K562 (cell line): ENCODE data around the gene SEZ6. TPM values are rescaled to one million over a fixed set of nuclear protein-coding genes. Genes with fewer than 3 reads are reported as not detected.

Experiments used
- ATAC-seq: fragments of 200-7000 bp; cut with Tn5 transposase; 3 replicates; pipeline ENCODE4 v1.9.1; 2020; ENCODE audit warnings: moderate library complexity
- BruUV-seq: library from RNA; stranded (reverse); fragments of 400-500 nt; replicated peaks from 2 replicates; lab custom pipeline; 2021; lab: Mats Ljungman, UMichigan
- CTCF ChIA-PET: fragments of 300-600 bp; formaldehyde crosslinking; extraction: SDS; loops from one replicate; lab custom pipeline; 2021; ENCODE audit warnings: low intra/inter-chr PET ratio; lab: Yijun Ruan, JAX
- POLR2A ChIA-PET: fragments of 300-600, 350-650 bp; sonication (Branson Sonifier 250); formaldehyde crosslinking; extraction: SDS; loops from one replicate; lab custom pipeline; 2021; ENCODE audit warnings: antibody characterized with exemption, inconsistent platforms; lab: Yijun Ruan, JAX
- DNase-seq, 4 experiments: peaks; one replicate each; pipeline versions ENCODE4 v3.0.0 to v3.0.0-alpha.2; 2011 to 2018; ENCODE audit warnings: low spot score in 3 of 4, mixed read lengths in 3 of 4; ENCODE audit errors: extremely low read depth in 1 of 4
- FAIRE-seq: peaks from 2 replicates; lab custom pipeline; 2011; peaks lifted over from hg19 to GRCh38; lab: Jason Lieb, UNC
- H2AFZ ChIP-seq: 2 replicates; pipeline ENCODE4 v1.6.0; 2011; ENCODE audit warnings: low read depth, low read length, control low read depth, inconsistent platforms
- H3K27ac ChIP-seq: fragments of 200-600 bp; 3 replicates; pipeline ENCODE4 v1.8.0; 2011; ENCODE audit warnings: low read depth, mild to moderate bottlenecking, control low read depth, inconsistent platforms, low read length, moderate library complexity, mixed read lengths; ENCODE audit errors: extremely low read depth
- H3K27me3 ChIP-seq, 2 experiments: fragments of 300-600 bp in 1 of 2; 2 replicates in 1 of 2; 3 replicates in 1 of 2; pipeline versions ENCODE4 v1.6.0 to v1.8.0; 2011; ENCODE audit warnings: inconsistent platforms in 2 of 2, low read length in 2 of 2, mild to moderate bottlenecking in 1 of 2, mixed read lengths in 1 of 2, moderate library complexity in 1 of 2; ENCODE audit not compliant: control insufficient read depth in 2 of 2, insufficient read depth in 2 of 2
- H3K36me3 ChIP-seq: fragments of 300-600 bp; 3 replicates; pipeline ENCODE4 v1.8.0; 2011; ENCODE audit warnings: mild to moderate bottlenecking, low read length, inconsistent platforms; ENCODE audit not compliant: control insufficient read depth, insufficient read depth
- H3K4me1 ChIP-seq, 2 experiments: fragments of 200-600 bp in 1 of 2; replicated peaks in 1 of 2; 2 replicates in 1 of 2; 3 replicates in 1 of 2; pipeline versions ENCODE4 v1.5.1 to v1.8.0; 2011; ENCODE audit warnings: inconsistent platforms in 2 of 2, low read length in 2 of 2, mild to moderate bottlenecking in 1 of 2, mixed read lengths in 1 of 2, moderate library complexity in 1 of 2; ENCODE audit not compliant: control insufficient read depth in 2 of 2, insufficient read depth in 2 of 2
- H3K4me2 ChIP-seq: 2 replicates; pipeline ENCODE4 v1.6.1; 2011; ENCODE audit warnings: low read length, control low read depth, inconsistent platforms, mixed read lengths; ENCODE audit not compliant: insufficient read depth
- H3K4me3 ChIP-seq: fragments of 200-600 bp; sonication (generic), shearing (Covaris generic); 2 replicates; pipeline ENCODE4 v1.5.1; 2016; ENCODE audit warnings: control low read depth, inconsistent platforms
- H3K79me2 ChIP-seq: fragments of 200-600 bp; 3 replicates; pipeline ENCODE4 v1.8.0; 2011; ENCODE audit warnings: low read length, inconsistent platforms; ENCODE audit not compliant: control insufficient read depth, insufficient read depth
- H3K9ac ChIP-seq, 2 experiments: 2 replicates each; pipeline versions ENCODE4 v1.6.0 to v1.6.1; 2011; ENCODE audit warnings: low read depth in 2 of 2, low read length in 2 of 2, control low read depth in 1 of 2, inconsistent platforms in 1 of 2, mild to moderate bottlenecking in 1 of 2, mixed read lengths in 1 of 2; ENCODE audit not compliant: insufficient read depth in 1 of 2
- H3K9me1 ChIP-seq: one replicate; pipeline ENCODE4 v1.6.0; 2011; ENCODE audit warnings: inconsistent platforms, mild to moderate bottlenecking, low read length, moderate library complexity; ENCODE audit not compliant: control insufficient read depth, insufficient read depth
- H3K9me3 ChIP-seq: replicated peaks from 2 replicates; pipeline ENCODE4 v1.5.1; 2011; ENCODE audit warnings: low read depth, low read length, inconsistent platforms; ENCODE audit not compliant: control insufficient read depth, insufficient read depth
- H4K20me1 ChIP-seq: replicated peaks from 2 replicates; pipeline ENCODE4 v1.6.1; 2011; ENCODE audit warnings: low read length, inconsistent platforms, mixed read lengths; ENCODE audit not compliant: control insufficient read depth, insufficient read depth
- BCOR ChIP-seq: fragments of 450-650 bp; IDR thresholded peaks from 2 replicates; pipeline ENCODE4 v1.6.1; 2016
- HIVEP1 ChIP-seq: fragments of 250-450 bp; sonication (Bioruptor Pico); IDR thresholded peaks from 2 replicates; pipeline ENCODE4 v1.4.0; 2020; ENCODE audit warnings: mild to moderate bottlenecking
- KDM1A ChIP-seq, 2 experiments: fragments of 450-650 bp; IDR thresholded peaks; 2 replicates each; pipeline ENCODE4 v1.6.1; 2016; ENCODE audit warnings: mild to moderate bottlenecking in 2 of 2
- MTA3 ChIP-seq: fragments of 450-650 bp; formaldehyde crosslinking; IDR thresholded peaks from 2 replicates; pipeline ENCODE4 v1.6.1; 2017; ENCODE audit warnings: mild to moderate bottlenecking, borderline replicate concordance
- NCOR1 ChIP-seq: fragments of 450-650 bp; IDR thresholded peaks from 2 replicates; pipeline ENCODE4 v1.6.1; 2016; ENCODE audit warnings: mild to moderate bottlenecking, moderate library complexity
- NFIC ChIP-seq: fragments of 450-650 bp; IDR thresholded peaks from 2 replicates; pipeline ENCODE4 v1.6.1; 2017; ENCODE audit warnings: mild to moderate bottlenecking, inconsistent platforms
- RBM25 ChIP-seq: fragments of 200-400 bp; formaldehyde crosslinking; IDR thresholded peaks from 2 replicates; pipeline ENCODE4 v1.6.1; 2018; ENCODE audit warnings: low read length, low read depth, moderate library complexity; ENCODE audit not compliant: severe bottlenecking
- SRSF9 ChIP-seq: fragments of 200-400 bp; formaldehyde crosslinking; IDR thresholded peaks from 2 replicates; pipeline ENCODE4 v1.6.1; 2017; ENCODE audit warnings: low read depth, low read length, borderline replicate concordance
- TFE3 ChIP-seq: fragments of 450-650 bp; formaldehyde crosslinking; IDR thresholded peaks from 2 replicates; pipeline ENCODE4 v1.4.0; 2020; ENCODE audit warnings: mild to moderate bottlenecking, mixed read lengths
- UBTF ChIP-seq, 2 experiments: IDR thresholded peaks; 2 replicates each; pipeline ENCODE4 v1.6.1; 2012; ENCODE audit warnings: improper control_type of control experiment in 2 of 2, low read depth in 2 of 2, low read length in 2 of 2, borderline replicate concordance in 1 of 2
- ZNF280B ChIP-seq: fragments of 250-450 bp; sonication (Bioruptor Pico); IDR thresholded peaks from 2 replicates; pipeline ENCODE4 v1.5.1; 2021; ENCODE audit warnings: mild to moderate bottlenecking
- WGBS: fragments of 100-300 bp; shearing (Covaris generic); methylation state at CpG from one replicate; pipeline ENCODE4 v1.1.6; 2016; ENCODE audit warnings: low coverage, mixed read lengths; ENCODE audit not compliant: insufficient coverage; ENCODE audit errors: missing lambda C conversion rate; 5-methylcytosine and 5-hydroxymethylcytosine counted together
- in situ Hi-C: fragments of 300-500 bp; cut with MboI; formaldehyde crosslinking; loops from 4 replicates; pipeline ENCODE4 v1.15.0; 2018; ENCODE audit warnings: inconsistent platforms, mixed read lengths
- intact Hi-C: fragments of 100-400 bp; cut with micrococcal nuclease; formaldehyde crosslinking; loops from 2 replicates; pipeline ENCODE4 v1.14.2; 2022
- polyA plus RNA-seq, 8 experiments: library from polyadenylated mRNA; depleted of rRNA in 4 of 8; stranded (reverse) in 5 of 8; unstranded in 3 of 8; fragments of >200 nt; fragmentation: Nextera tagmentation in 2 of 8; fragmentation: Illumina TruSeq in 1 of 8; extraction: Ambion mirVana in 2 of 8; extraction: Trizol in 1 of 8; gene quantifications; 2 replicates each; pipeline versions ENCODE4 v1.2.1 to v1.2.3, GENCODE V29; 2011 to 2014; ENCODE audit warnings: inconsistent platforms in 1 of 8, missing spikeins in 1 of 8
- total RNA-seq, 7 experiments: library from RNA; depleted of rRNA in 6 of 7; stranded (reverse); fragments of >200 nt in 6 of 7; fragmentation: Illumina TruSeq in 2 of 7; extraction: Trizol in 2 of 7; gene quantifications; 2 replicates each; pipeline versions ENCODE4 v1.2.1 to v1.2.3, GENCODE V29; 2011 to 2021; ENCODE audit warnings: low replicate concordance in 1 of 7

Gene SEZ6
- total and polyA plus RNA-seq, 9 of the 15 experiments (the other 6 are each of a cell fraction or from before 2014, with no cell fraction given), result not detected

GRCh38 chr17:28957277-28957991 lies 48.4 kb downstream of the SEZ6 start:
- intact Hi-C loops, result no loop called here
- BruUV-seq, result no TSS peak
- WGBS, result 6% methylated on average over 13 of the region's 13 CpGs

More at GRCh38 chr17:28957277-28957991, 48.4 kb downstream of the SEZ6 start:
- Histone ChIP-seq H3K4me2 (no peak overlapping the region), H3K4me3 (no peak overlapping the region), H3K27ac (no peak overlapping the region), H3K4me1 (peaks cover 0 to 10% of the 10 kb centered on the region in 2 experiments; a peak in 3 of 5 replicates), H3K79me2 (no peaks in the 10 kb centered on the region), H4K20me1 (peaks cover 6% of the 10 kb centered on the region; the same call in 1 of the 2 replicates), H3K27me3 (peaks cover 39 to 58% of the 10 kb centered on the region in 2 experiments), H2AFZ (no peak overlapping the region), H3K9me3 (no peaks in the 10 kb centered on the region), H3K9ac (peak overlapping the region in 1 of 2 experiments; percentile 40; a peak in 1 of 4 replicates), H3K9me1 (no peaks in the 10 kb centered on the region), H3K36me3 (no peaks in the 10 kb centered on the region)
- no peak for FAIRE-seq
- in situ Hi-C loops, result no loop called here
- ChIA-PET CTCF (no interaction called here), POLR2A (interaction anchor here (1.1 to 1.4 kb wide), 2 partner anchors 10 to 21 kb away, joined by 3 to 4 read pairs; no protein-coding TSS in a partner anchor)
- ATAC-seq, result no peak
- peak in 1 of 2 experiments; percentile 30; a peak in 1 of 4 replicates for TF ChIP-seq KDM1A (IDR thresholded peaks at IDR 0.05)
- TF ChIP-seq BCOR, result peak; percentile 74
- TF ChIP-seq NCOR1, result no peak
- peak; percentile 31 for TF ChIP-seq NFIC
- TF ChIP-seq RBM25, result peak; percentile 84
- no peak for TF ChIP-seq UBTF (IDR thresholded peaks at IDR 0.05; ENCODE audit: borderline replicate concordance in 1 of 2, low read depth in 2 of 2, low read length in 2 of 2)
- TF ChIP-seq SRSF9, result no peak
- TF ChIP-seq MTA3, result no peak
- TF ChIP-seq ZNF280B, result no peak
- no peak for TF ChIP-seq HIVEP1 (CRISPR knock-in tag)
- TF ChIP-seq TFE3, result no peak
- no peak for DNase-seq
